Measurements from ENCODE around the gene ZNF497. TPM values are rescaled to one million over a fixed set of nuclear protein-coding genes. Genes with fewer than 3 reads are reported as not detected.
"Not testable (repeated sequence)": the region's sequence is repeated elsewhere in the genome, so short reads cannot be mapped to it uniquely, and the experiment has no call there.

ZNF497 gene
- total RNA-seq, 1 donor from 2014 or later, result 0.79 TPM

- Mint-ChIP-seq H3K36me3 (ENCODE audit: low read depth) (peaks cover 36% of the 10 kb centered on the region), H3K4me1 (peaks cover 35% of the 10 kb centered on the region), H3K9me3 (no peaks in the 10 kb centered on the region), H3K27me3 (no peaks in the 10 kb centered on the region), H3K27ac (peak overlapping the region; percentile 97), H3K4me3 (peak overlapping the region; percentile 97)
- intact Hi-C loops (cut with micrococcal nuclease), result loop anchor here (2.0 kb wide), 1 partner anchor 133 kb away; the partner anchor contains the start of gene ZBTB45
- DNase-seq, result peak; percentile 71
Observed at GRCh38 chr19:58385891-58386575, 23.5 kb upstream of the ZNF497 start.

- Mint-ChIP-seq H3K9me3 (no peaks in the 10 kb centered on the region), H3K27me3 (no peaks in the 10 kb centered on the region), H3K4me1 (peaks cover 32% of the 10 kb centered on the region), H3K27ac (peak overlapping the region; percentile 97), H3K36me3 (ENCODE audit: low read depth) (peaks cover 30% of the 10 kb centered on the region), H3K4me3 (peak overlapping the region; percentile 97)
- peak; percentile 71 for DNase-seq
- intact Hi-C loops (cut with micrococcal nuclease), result no loop called here
Observed at GRCh38 chr19:58385313-58385890, 22.9 kb upstream of the ZNF497 start.

GRCh38 chr19:58382997-58383603 is 20.5 kb upstream of the ZNF497 start:
- no peak overlapping the region for H3K27ac Mint-ChIP-seq
- no peaks in the 10 kb centered on the region for H3K27me3 Mint-ChIP-seq
- H3K36me3 Mint-ChIP-seq (ENCODE audit: low read depth), result peaks cover 18% of the 10 kb centered on the region
- DNase-seq, result peak; percentile 59
- no peaks in the 10 kb centered on the region for H3K9me3 Mint-ChIP-seq
- intact Hi-C loops (cut with micrococcal nuclease), result no loop called here
- no peak overlapping the region for H3K4me3 Mint-ChIP-seq
- peaks cover 30% of the 10 kb centered on the region for H3K4me1 Mint-ChIP-seq

- intact Hi-C loops (cut with micrococcal nuclease), result loop anchor here (1.0 to 2.0 kb wide), 8 partner anchors 19 to 199 kb away; partner anchors contain the start of genes ERVK3-1, ZNF274, ZNF324 and ZNF497
- Mint-ChIP-seq H3K27me3 (no peaks in the 10 kb centered on the region), H3K9me3 (no peaks in the 10 kb centered on the region), H3K4me3 (peak overlapping the region; percentile 97), H3K4me1 (peaks cover 21% of the 10 kb centered on the region), H3K36me3 (ENCODE audit: low read depth) (peaks cover 5% of the 10 kb centered on the region), H3K27ac (peak overlapping the region; percentile 94)
- peak; percentile 64 for DNase-seq
Observed at GRCh38 chr19:58381460-58382212, 19.1 kb upstream of the ZNF497 start.

GRCh38 chr19:58380662-58381459 is 18.3 kb upstream of the ZNF497 start, which contains the start of gene ZNF837:
TSS of gene ZNF837 (minus strand) at chr19:58381030. CDS start at chr19:58369332, 11,698 bp downstream.
- no peaks in the 10 kb centered on the region for H3K9me3 Mint-ChIP-seq
- H3K36me3 Mint-ChIP-seq (ENCODE audit: low read depth), result peaks cover 5% of the 10 kb centered on the region
- no peaks in the 10 kb centered on the region for H3K27me3 Mint-ChIP-seq
- DNase-seq, result peak; percentile 99
- H3K4me3 Mint-ChIP-seq, result peak within 1 kb of the TSS; percentile 97
- H3K27ac Mint-ChIP-seq, result peak within 1 kb of the TSS; percentile 94
- peaks cover 21% of the 10 kb centered on the region for H3K4me1 Mint-ChIP-seq
- intact Hi-C loops (cut with micrococcal nuclease), result loop anchor here (1.0 to 2.0 kb wide), 9 partner anchors 19 to 198 kb away; partner anchors contain the start of genes ERVK3-1, ZNF274, ZNF324 and ZNF497

GRCh38 chr19:58380037-58380661 is 17.6 kb upstream of the ZNF497 start:
- Mint-ChIP-seq H3K27ac (peak overlapping the region; percentile 94), H3K27me3 (no peaks in the 10 kb centered on the region), H3K4me1 (peaks cover 18% of the 10 kb centered on the region), H3K9me3 (no peaks in the 10 kb centered on the region), H3K36me3 (ENCODE audit: low read depth) (peaks cover 5% of the 10 kb centered on the region), H3K4me3 (peak overlapping the region; percentile 97)
- DNase-seq, result no peak
- intact Hi-C loops (cut with micrococcal nuclease), result loop anchor here (1.0 to 2.0 kb wide), 6 partner anchors 31 to 197 kb away; partner anchors contain the start of genes ERVK3-1, ZNF274 and ZNF324

GRCh38 chr19:58379246-58379645 is 16.7 kb upstream of the ZNF497 start:
- peaks cover 18% of the 10 kb centered on the region for H3K4me1 Mint-ChIP-seq
- intact Hi-C loops (cut with micrococcal nuclease), result no loop called here
- no peaks in the 10 kb centered on the region for H3K9me3 Mint-ChIP-seq
- peak overlapping the region; percentile 94 for H3K27ac Mint-ChIP-seq
- H3K4me3 Mint-ChIP-seq, result peak overlapping the region; percentile 97
- no peak for DNase-seq
- H3K36me3 Mint-ChIP-seq (ENCODE audit: low read depth), result peaks cover 5% of the 10 kb centered on the region
- no peaks in the 10 kb centered on the region for H3K27me3 Mint-ChIP-seq

- H3K36me3 Mint-ChIP-seq (ENCODE audit: low read depth); intact Hi-C loops (cut with micrococcal nuclease); H3K27ac Mint-ChIP-seq; H3K9me3 Mint-ChIP-seq; DNase-seq; H3K4me3 Mint-ChIP-seq; H3K27me3 Mint-ChIP-seq: not testable (repeated sequence)
- H3K4me1 Mint-ChIP-seq, result peaks cover 13% of the 10 kb centered on the region
Observed at GRCh38 chr19:58376724-58377123, 14.2 kb upstream of the ZNF497 start.

GRCh38 chr19:58374200-58374599 is 11.6 kb upstream of the ZNF497 start:
- no peak for DNase-seq
- H3K27me3 Mint-ChIP-seq, result no peaks in the 10 kb centered on the region
- intact Hi-C loops (cut with micrococcal nuclease), result no loop called here
- H3K9me3 Mint-ChIP-seq, result no peaks in the 10 kb centered on the region
- no peak overlapping the region for H3K4me3 Mint-ChIP-seq
- no peaks in the 10 kb centered on the region for H3K36me3 Mint-ChIP-seq (ENCODE audit: low read depth)
- no peak overlapping the region for H3K27ac Mint-ChIP-seq
- peaks cover 2% of the 10 kb centered on the region for H3K4me1 Mint-ChIP-seq

- H3K36me3 Mint-ChIP-seq (ENCODE audit: low read depth), result no peaks in the 10 kb centered on the region
- intact Hi-C loops (cut with micrococcal nuclease), result no loop called here
- no peaks in the 10 kb centered on the region for H3K9me3 Mint-ChIP-seq
- peaks cover 2% of the 10 kb centered on the region for H3K4me1 Mint-ChIP-seq
- no peak overlapping the region for H3K4me3 Mint-ChIP-seq
- H3K27me3 Mint-ChIP-seq, result no peaks in the 10 kb centered on the region
- no peak for DNase-seq
- no peak overlapping the region for H3K27ac Mint-ChIP-seq
Observed at GRCh38 chr19:58372311-58373133, 10.0 kb upstream of the ZNF497 start.

- Mint-ChIP-seq H3K27me3 (no peaks in the 10 kb centered on the region), H3K9me3 (no peaks in the 10 kb centered on the region), H3K4me1 (no peaks in the 10 kb centered on the region), H3K27ac (no peak overlapping the region), H3K36me3 (ENCODE audit: low read depth) (no peaks in the 10 kb centered on the region), H3K4me3 (no peak overlapping the region)
- DNase-seq, result no peak
- intact Hi-C loops (cut with micrococcal nuclease), result no loop called here
Observed at GRCh38 chr19:58368561-58369360, 6.2 kb upstream of the ZNF497 start.

Data from activated CD4-positive, alpha-beta T cell treated with anti-CD3 and anti-CD28 coated beads, Interleukin-2, amount 10 ng/mL, durations not matched to agents 24 days and 14 days (primary cell).